ENCODE results near the gene FNIP2.

DNA sequence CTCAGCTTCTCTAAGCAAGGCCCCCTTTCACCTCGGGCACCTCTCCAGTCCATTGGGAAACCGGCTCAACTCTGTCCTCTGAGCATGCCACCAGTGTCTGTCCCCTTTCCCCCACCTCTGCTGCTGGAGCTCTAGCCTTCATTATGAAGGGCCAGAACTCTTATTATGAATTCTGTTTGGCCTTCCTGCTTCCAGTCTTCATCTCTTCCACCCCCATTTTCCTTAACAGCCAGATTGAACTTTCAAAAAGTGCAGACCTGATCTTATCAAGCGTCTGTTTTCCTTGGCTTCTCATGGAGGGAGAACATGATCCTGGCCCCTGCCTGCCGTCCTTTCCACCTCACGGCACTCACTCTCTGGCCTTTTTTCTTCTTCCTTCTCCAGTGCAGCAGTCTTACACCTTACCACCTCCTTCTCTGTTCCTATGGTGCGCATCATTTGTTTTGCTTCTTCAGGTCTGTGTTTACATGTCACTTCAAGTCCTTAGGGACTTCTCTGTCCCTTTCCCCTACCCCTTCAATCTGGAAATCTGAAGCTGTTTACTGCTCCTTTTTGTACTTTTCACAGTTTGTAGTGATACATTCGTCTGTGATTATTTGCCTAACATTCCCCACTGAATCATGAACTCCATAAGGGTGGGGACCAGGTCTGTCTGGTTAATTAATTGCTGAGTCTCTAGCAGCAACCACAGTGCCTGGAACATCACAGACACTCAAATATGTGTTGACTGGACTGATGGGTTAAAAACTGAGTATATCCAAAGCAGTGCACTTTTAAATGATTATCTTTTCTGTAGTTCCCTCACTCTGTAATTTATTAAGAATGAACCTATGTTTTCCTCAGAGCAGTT, 55.8 kb downstream of the FNIP2 start:
- TF ChIP-seq, protein P1, sequence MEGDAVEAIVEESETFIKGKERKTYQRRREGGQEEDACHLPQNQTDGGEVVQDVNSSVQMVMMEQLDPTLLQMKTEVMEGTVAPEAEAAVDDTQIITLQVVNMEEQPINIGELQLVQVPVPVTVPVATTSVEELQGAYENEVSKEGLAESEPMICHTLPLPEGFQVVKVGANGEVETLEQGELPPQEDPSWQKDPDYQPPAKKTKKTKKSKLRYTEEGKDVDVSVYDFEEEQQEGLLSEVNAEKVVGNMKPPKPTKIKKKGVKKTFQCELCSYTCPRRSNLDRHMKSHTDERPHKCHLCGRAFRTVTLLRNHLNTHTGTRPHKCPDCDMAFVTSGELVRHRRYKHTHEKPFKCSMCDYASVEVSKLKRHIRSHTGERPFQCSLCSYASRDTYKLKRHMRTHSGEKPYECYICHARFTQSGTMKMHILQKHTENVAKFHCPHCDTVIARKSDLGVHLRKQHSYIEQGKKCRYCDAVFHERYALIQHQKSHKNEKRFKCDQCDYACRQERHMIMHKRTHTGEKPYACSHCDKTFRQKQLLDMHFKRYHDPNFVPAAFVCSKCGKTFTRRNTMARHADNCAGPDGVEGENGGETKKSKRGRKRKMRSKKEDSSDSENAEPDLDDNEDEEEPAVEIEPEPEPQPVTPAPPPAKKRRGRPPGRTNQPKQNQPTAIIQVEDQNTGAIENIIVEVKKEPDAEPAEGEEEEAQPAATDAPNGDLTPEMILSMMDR (IDR thresholded peaks at IDR 0.05): no peak
- TF ChIP-seq POLR2AphosphoS5 (IDR thresholded peaks at IDR 0.05; ENCODE audit: low read depth, low read length) (peak; percentile 30; the same call in 1 of the 2 replicates), EP300 (IDR thresholded peaks at IDR 0.05; ENCODE audit: borderline replicate concordance in 1 of 2, low read depth in 1 of 2, low read length in 1 of 2) (peak in 1 of 2 experiments; percentile 30; a peak in 1 of 4 replicates), JUND (IDR thresholded peaks at IDR 0.05) (no peak), FOXM1 (IDR thresholded peaks at IDR 0.05; ENCODE audit: low read depth) (no peak), SMC3 (IDR thresholded peaks at IDR 0.05; ENCODE audit: low read depth, low read length) (no peak)
- TF ChIP-seq, protein P2, sequence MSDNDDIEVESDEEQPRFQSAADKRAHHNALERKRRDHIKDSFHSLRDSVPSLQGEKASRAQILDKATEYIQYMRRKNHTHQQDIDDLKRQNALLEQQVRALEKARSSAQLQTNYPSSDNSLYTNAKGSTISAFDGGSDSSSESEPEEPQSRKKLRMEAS (IDR thresholded peaks at IDR 0.05; ENCODE audit: low read depth): no peak

Data from SK-N-SH (cell line).